ENCODE data around the gene BRD7.

The BRD7 gene

DNA sequence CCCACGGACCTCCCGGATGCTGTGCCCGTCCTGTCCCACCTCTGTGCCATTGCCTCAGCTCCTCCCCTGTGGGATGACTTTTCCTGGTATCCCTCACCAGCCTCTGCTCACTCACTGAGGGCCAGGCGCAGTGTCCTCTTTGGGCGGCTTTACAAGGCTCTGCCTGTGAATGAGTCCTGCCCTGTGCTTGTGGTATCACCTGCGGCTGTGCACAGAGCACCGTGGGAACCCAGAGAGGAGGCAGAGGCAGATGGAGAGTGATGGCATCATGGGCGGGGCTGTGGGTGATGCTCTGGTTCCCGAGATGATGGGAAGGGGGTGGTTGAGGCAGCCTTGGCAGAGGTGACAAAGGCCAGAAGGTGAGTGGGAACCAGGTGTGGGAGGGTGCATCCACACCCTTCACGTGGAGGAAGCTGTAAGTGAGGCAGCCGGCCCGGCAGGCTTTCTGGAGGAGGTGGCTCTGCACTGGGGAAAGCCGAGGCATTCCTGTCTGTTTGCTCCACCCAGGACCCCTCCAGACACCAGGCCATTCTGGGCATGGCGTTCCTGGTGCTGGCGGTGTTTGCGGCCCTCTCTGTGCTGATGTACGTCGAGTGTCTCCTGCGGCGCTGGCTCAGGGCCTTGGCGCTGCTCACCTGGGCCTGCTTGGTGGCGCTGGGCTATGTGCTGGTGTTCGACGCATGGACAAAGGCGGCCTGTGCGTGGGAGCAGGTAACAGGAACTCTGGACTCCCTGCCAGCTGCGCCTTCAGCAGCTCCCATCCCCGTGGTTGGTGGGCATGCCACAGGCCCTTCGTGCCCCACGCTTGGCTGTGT is 78.6 kb downstream of the BRD7 start:
- Histone ChIP-seq H3K27ac (ENCODE audit: low read depth, low read length) (no peak overlapping the region), H3K27me3 (ENCODE audit: control insufficient read depth in 1 of 2, insufficient read depth in 2 of 2, low read length in 2 of 2) (no peaks in the 10 kb centered on the region), H3K4me3 (ENCODE audit: low read depth in 1 of 2, low read length in 2 of 2) (no peak overlapping the region), H3K4me1 (ENCODE audit: control insufficient read depth in 1 of 2, insufficient read depth in 2 of 2, low read length in 2 of 2) (peaks cover 0 to 4% of the 10 kb centered on the region in 2 donors), H3K9me3 (ENCODE audit: control insufficient read depth in 1 of 2, low read length in 2 of 2) (no peaks in the 10 kb centered on the region), H3K9ac (ENCODE audit: low read depth in 1 of 2, low read length in 2 of 2) (no peak overlapping the region), H3K36me3 (ENCODE audit: control insufficient read depth in 1 of 2, insufficient read depth in 2 of 2, low read length in 2 of 2) (peaks cover 4 to 30% of the 10 kb centered on the region in 2 donors)

DNA sequence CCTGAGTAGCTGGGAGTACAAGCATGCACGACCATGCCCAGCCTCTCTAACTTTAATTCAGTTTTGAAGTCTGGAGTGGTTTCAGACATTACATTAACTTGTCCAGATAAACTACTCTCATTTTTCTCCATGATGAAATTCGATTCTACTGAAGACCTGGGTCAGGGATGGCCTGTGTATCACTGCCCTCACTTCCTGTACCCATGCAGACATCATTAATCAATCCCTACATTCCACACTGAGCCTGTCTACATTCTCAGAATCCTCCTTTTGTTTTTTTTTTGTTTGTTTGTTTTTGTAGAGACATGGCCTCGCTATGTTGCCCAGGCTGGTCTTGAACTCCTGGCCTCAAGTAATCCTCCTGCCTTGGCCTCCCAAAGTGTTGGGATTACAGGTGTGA is 79.9 kb downstream of the BRD7 start:
- Histone ChIP-seq H3K36me3 (ENCODE audit: control insufficient read depth in 1 of 2, insufficient read depth in 2 of 2, low read length in 2 of 2) (peaks cover 0 to 26% of the 10 kb centered on the region in 2 donors), H3K27me3 (ENCODE audit: control insufficient read depth in 1 of 2, insufficient read depth in 2 of 2, low read length in 2 of 2) (no peaks in the 10 kb centered on the region), H3K4me1 (ENCODE audit: control insufficient read depth in 1 of 2, insufficient read depth in 2 of 2, low read length in 2 of 2) (peaks cover 10 to 13% of the 10 kb centered on the region in 2 donors), H3K9me3 (ENCODE audit: control insufficient read depth in 1 of 2, low read length in 2 of 2) (no peaks in the 10 kb centered on the region), H3K4me3 (ENCODE audit: low read depth in 1 of 2, low read length in 2 of 2) (no peak overlapping the region), H3K9ac (ENCODE audit: low read depth in 1 of 2, low read length in 2 of 2) (no peak overlapping the region), H3K27ac (ENCODE audit: low read depth, low read length) (no peak overlapping the region)

DNA sequence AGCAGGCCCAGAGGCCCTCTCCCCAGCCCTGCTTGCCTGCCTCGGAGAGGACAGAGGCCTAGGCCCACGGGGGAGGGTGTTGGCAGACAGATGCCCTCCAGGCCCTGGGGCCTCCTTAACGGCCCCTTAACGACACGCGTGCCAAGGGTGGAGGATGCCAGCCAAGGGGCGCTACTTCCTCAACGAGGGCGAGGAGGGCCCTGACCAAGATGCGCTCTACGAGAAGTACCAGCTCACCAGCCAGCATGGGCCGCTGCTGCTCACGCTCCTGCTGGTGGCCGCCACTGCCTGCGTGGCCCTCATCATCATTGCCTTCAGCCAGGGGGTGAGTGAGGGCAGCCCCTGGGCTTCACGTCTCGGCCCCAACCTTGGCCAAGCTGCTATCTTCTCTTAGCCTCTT is 80.8 kb downstream of the BRD7 start:
- peaks cover 0 to 18% of the 10 kb centered on the region in 2 donors for H3K36me3 ChIP-seq (ENCODE audit: control insufficient read depth in 1 of 2, insufficient read depth in 2 of 2, low read length in 2 of 2)
- peaks cover 19 to 20% of the 10 kb centered on the region in 2 donors for H3K4me1 ChIP-seq (ENCODE audit: control insufficient read depth in 1 of 2, insufficient read depth in 2 of 2, low read length in 2 of 2)

DNA sequence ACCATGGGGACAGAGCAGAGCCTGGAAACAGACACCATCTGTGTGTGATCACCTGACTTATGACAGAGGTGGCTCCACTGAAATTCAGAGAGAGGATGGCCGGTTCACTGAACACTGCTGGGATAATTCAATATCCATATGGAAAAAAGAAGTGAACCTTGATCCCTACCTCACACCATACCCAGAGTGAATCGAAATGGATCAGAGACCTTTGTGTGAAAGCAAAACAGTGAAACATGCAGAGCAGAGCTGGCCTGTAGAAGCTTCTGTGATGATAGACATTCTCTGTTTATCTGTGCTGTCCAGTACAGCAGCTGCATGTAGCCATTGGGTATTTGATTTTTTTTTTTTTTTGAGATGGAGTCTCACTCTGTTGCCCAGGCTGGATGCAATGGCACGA is 82.1 kb downstream of the BRD7 start:
- Histone ChIP-seq H3K27ac (ENCODE audit: low read depth, low read length) (no peak overlapping the region), H3K4me1 (ENCODE audit: control insufficient read depth in 1 of 2, insufficient read depth in 2 of 2, low read length in 2 of 2) (peaks cover 24 to 31% of the 10 kb centered on the region in 2 donors), H3K4me3 (ENCODE audit: low read depth in 1 of 2, low read length in 2 of 2) (no peak overlapping the region), H3K9me3 (ENCODE audit: control insufficient read depth in 1 of 2, low read length in 2 of 2) (no peaks in the 10 kb centered on the region), H3K36me3 (ENCODE audit: control insufficient read depth in 1 of 2, insufficient read depth in 2 of 2, low read length in 2 of 2) (peaks cover 0 to 15% of the 10 kb centered on the region in 2 donors), H3K27me3 (ENCODE audit: control insufficient read depth in 1 of 2, insufficient read depth in 2 of 2, low read length in 2 of 2) (no peaks in the 10 kb centered on the region), H3K9ac (ENCODE audit: low read depth in 1 of 2, low read length in 2 of 2) (no peak overlapping the region)

More for the DNA sequence above, 80.8 kb downstream of the BRD7 start:
- no peaks in the 10 kb centered on the region for H3K27me3 ChIP-seq (ENCODE audit: control insufficient read depth in 1 of 2, insufficient read depth in 2 of 2, low read length in 2 of 2)
- H3K4me3 ChIP-seq (ENCODE audit: low read depth in 1 of 2, low read length in 2 of 2), result no peak overlapping the region
- H3K27ac ChIP-seq (ENCODE audit: low read depth, low read length), result no peak overlapping the region
- H3K9ac ChIP-seq (ENCODE audit: low read depth in 1 of 2, low read length in 2 of 2), result no peak overlapping the region
- H3K9me3 ChIP-seq (ENCODE audit: control insufficient read depth in 1 of 2, low read length in 2 of 2), result no peaks in the 10 kb centered on the region

DNA sequence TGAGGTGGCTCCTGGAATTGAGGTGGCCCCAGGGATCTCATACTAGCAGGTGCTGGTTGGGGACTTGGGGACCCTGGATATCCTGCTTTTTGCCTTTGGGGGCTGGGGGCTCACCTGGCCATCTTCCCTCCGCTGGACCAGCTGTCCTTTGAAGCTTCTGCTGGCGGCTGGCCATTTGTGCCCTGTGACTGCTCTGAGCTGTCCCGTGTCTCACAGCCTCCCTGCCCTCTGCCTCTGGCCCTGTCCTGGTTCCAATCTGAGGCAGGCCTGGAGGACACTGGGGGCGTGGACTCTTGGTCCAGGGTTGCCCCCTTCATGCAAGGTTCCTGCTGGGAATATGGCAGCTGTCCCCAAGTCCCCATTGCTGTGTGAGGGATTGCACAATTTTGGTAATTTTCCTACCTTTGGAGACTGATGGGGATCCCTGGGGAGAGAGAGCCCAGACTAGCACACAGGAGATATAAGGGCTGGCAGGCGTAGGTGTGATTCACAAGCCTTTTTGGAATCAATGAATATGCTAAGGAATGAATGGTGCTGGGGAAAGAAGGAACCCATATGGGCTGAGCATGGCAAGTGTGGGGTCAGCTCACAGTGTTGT is 83.3 kb downstream of the BRD7 start:
- no peak overlapping the region for H3K9ac ChIP-seq (ENCODE audit: low read depth in 1 of 2, low read length in 2 of 2)
- peaks cover 0 to 13% of the 10 kb centered on the region in 2 donors for H3K36me3 ChIP-seq (ENCODE audit: control insufficient read depth in 1 of 2, insufficient read depth in 2 of 2, low read length in 2 of 2)
- no peaks in the 10 kb centered on the region for H3K27me3 ChIP-seq (ENCODE audit: control insufficient read depth in 1 of 2, insufficient read depth in 2 of 2, low read length in 2 of 2)
- H3K9me3 ChIP-seq (ENCODE audit: control insufficient read depth in 1 of 2, low read length in 2 of 2), result no peaks in the 10 kb centered on the region
- H3K27ac ChIP-seq (ENCODE audit: low read depth, low read length), result no peak overlapping the region
- H3K4me1 ChIP-seq (ENCODE audit: control insufficient read depth in 1 of 2, insufficient read depth in 2 of 2, low read length in 2 of 2), result peaks cover 35 to 43% of the 10 kb centered on the region in 2 donors
- H3K4me3 ChIP-seq (ENCODE audit: low read depth in 1 of 2, low read length in 2 of 2), result no peak overlapping the region

DNA sequence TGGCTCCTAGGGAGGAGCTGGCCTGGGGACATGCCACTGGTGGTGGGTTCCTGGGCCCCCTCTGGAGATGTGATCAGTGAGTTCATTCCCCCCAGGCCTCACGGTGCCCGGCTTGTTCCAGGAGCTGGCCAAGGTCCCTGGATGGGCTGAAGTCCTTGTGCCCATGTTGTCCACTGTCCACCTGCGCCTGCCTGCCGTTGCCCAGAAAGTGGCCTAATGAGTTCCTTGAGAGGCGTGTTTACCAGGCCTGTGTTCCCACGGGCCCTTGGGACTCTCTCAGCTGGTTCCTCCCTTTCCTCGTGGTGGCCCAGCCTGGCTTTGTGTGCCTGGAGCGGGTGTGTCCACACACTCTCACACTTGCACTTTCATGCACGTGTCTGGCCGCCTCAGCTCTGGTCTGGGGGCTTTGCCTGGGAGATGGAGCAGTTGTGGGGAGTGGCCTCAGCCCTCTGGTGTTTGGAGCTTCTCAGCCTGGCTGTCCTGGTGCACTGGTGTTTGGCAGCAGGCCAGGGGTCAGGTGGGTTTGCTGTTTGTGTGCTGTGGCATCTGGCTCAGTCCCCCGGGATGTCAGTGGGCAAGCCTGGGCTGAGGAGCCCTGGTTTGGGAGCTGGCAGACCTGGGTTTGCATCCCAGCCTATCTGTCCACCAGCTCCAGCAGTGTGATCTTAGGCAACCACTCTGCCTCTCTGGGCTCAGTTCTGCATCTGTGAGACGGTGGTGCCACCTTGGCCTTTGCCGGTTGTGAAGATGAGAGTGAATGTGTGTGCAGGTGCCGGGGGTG is 84.5 kb downstream of the BRD7 start:
- no peaks in the 10 kb centered on the region for H3K27me3 ChIP-seq (ENCODE audit: control insufficient read depth in 1 of 2, insufficient read depth in 2 of 2, low read length in 2 of 2)

DNA sequence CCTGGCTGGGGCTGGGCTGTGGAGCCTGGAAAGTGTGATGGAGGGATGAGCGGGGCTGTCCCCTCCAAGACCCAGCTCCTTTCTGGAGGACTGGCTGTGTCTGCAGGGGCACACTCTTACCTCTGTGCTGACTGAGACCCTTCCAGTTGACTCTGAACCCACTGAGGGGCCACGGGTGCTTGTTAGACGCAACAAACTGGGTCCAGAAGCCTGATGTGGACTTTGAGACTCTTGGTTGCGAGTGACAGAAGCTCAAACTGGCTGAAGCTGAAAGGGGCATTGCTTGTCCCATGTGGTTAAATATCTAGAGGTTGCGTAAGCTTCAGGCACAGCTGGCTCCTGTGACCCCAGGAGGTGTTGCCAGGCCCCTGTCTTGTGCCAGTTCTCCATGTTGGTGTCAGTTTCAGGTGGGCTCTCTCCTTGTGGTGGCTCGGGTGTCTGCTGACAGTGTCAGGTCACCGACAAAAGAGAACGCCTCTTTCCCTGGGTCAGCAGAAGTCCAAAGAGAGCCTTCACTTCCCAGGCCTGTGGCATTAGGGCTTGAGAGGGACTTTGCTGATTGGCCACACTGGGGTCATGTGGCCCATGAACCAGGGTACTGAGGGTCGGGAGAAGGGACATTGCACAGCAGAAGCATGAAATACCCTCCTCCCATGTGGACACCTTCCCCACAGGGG is 85.7 kb downstream of the BRD7 start:
- peaks cover 35 to 51% of the 10 kb centered on the region in 2 donors for H3K4me1 ChIP-seq (ENCODE audit: control insufficient read depth in 1 of 2, insufficient read depth in 2 of 2, low read length in 2 of 2)
- H3K9me3 ChIP-seq (ENCODE audit: control insufficient read depth in 1 of 2, low read length in 2 of 2), result peaks cover 0 to 3% of the 10 kb centered on the region in 2 donors
- H3K36me3 ChIP-seq (ENCODE audit: control insufficient read depth in 1 of 2, insufficient read depth in 2 of 2, low read length in 2 of 2), result peaks cover 0 to 4% of the 10 kb centered on the region in 2 donors
- no peaks in the 10 kb centered on the region for H3K27me3 ChIP-seq (ENCODE audit: control insufficient read depth in 1 of 2, insufficient read depth in 2 of 2, low read length in 2 of 2)
- no peak overlapping the region for H3K4me3 ChIP-seq (ENCODE audit: low read depth in 1 of 2, low read length in 2 of 2)
- H3K9ac ChIP-seq (ENCODE audit: low read depth in 1 of 2, low read length in 2 of 2), result no peak overlapping the region
- H3K27ac ChIP-seq (ENCODE audit: low read depth, low read length), result no peak overlapping the region

More for the DNA sequence above, 84.5 kb downstream of the BRD7 start:
- Histone ChIP-seq H3K4me1 (ENCODE audit: control insufficient read depth in 1 of 2, insufficient read depth in 2 of 2, low read length in 2 of 2) (peaks cover 35 to 46% of the 10 kb centered on the region in 2 donors), H3K4me3 (ENCODE audit: low read depth in 1 of 2, low read length in 2 of 2) (no peak overlapping the region), H3K36me3 (ENCODE audit: control insufficient read depth in 1 of 2, insufficient read depth in 2 of 2, low read length in 2 of 2) (peaks cover 0 to 4% of the 10 kb centered on the region in 2 donors), H3K9ac (ENCODE audit: low read depth in 1 of 2, low read length in 2 of 2) (no peak overlapping the region), H3K9me3 (ENCODE audit: control insufficient read depth in 1 of 2, low read length in 2 of 2) (no peaks in the 10 kb centered on the region), H3K27ac (ENCODE audit: low read depth, low read length) (no peak overlapping the region)

DNA sequence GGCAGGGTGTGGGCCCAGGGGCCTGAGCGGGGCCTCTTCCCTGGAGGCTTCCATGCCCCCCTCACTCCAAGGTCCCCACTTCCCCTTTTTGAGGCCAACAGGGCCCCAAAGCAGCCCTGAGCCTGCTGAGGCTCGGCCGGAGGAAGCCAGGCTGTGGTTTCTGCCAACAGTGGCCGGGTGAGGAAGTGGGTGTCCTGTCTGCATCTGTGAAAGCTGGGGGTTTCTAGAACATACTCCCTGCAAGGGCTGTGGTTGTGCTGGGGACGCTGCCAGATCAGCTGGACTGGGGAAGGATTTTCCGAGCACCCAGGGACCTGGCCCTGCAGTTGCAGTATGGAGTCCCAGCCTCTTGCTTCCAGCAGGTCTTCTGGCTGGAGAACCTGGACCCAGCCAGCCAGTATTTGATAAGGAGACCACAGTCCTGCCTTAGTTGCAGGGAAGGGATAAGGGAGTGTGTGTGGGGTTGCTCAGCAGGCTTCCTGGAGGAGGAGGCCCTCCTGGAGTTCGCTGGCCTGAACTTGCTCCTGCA is 86.7 kb downstream of the BRD7 start:
- Histone ChIP-seq H3K4me1 (ENCODE audit: control insufficient read depth in 1 of 2, insufficient read depth in 2 of 2, low read length in 2 of 2) (peaks cover 35 to 51% of the 10 kb centered on the region in 2 donors), H3K27ac (ENCODE audit: low read depth, low read length) (no peak overlapping the region), H3K27me3 (ENCODE audit: control insufficient read depth in 1 of 2, insufficient read depth in 2 of 2, low read length in 2 of 2) (no peaks in the 10 kb centered on the region), H3K36me3 (ENCODE audit: control insufficient read depth in 1 of 2, insufficient read depth in 2 of 2, low read length in 2 of 2) (peaks cover 0 to 4% of the 10 kb centered on the region in 2 donors), H3K9ac (ENCODE audit: low read depth in 1 of 2, low read length in 2 of 2) (no peak overlapping the region), H3K9me3 (ENCODE audit: control insufficient read depth in 1 of 2, low read length in 2 of 2) (peaks cover 0 to 3% of the 10 kb centered on the region in 2 donors), H3K4me3 (ENCODE audit: low read depth in 1 of 2, low read length in 2 of 2) (peak overlapping the region in 1 of 2 donors; percentile 38)

DNA sequence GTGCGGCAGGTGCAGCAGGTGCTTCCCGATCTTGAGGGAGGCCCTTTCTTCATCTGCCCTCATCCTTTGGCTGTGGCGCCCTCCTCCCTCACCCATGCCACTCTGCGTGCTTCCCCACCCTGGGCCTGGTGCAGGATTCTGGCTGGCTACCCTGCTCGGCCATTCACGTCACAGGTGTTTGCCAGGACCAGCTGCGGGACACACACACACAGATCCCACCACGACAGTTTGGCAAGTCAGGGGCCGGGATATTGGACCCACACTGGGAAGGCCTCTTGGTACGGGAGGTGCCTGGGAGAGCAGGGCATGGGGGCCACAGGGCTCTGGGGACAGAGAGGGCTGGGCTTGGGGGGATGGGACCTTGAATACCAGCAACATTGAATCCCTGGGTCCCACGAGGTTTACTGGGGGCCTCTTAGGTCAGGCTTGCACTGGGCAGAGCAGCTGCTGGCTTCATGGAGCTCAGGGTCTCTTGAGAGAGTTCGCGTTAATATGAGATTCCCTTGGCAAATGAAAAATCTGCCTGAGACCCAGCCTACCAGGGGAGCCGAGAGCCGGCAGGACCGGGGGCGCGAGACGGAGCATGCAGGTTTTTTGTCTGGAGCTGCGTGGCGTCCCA is 87.3 kb downstream of the BRD7 start:
- H3K36me3 ChIP-seq (ENCODE audit: control insufficient read depth in 1 of 2, insufficient read depth in 2 of 2, low read length in 2 of 2), result peaks cover 0 to under 1% of the 10 kb centered on the region in 2 donors
- H3K9me3 ChIP-seq (ENCODE audit: control insufficient read depth in 1 of 2, low read length in 2 of 2), result peaks cover 0 to 3% of the 10 kb centered on the region in 2 donors
- peaks cover 35 to 51% of the 10 kb centered on the region in 2 donors for H3K4me1 ChIP-seq (ENCODE audit: control insufficient read depth in 1 of 2, insufficient read depth in 2 of 2, low read length in 2 of 2)
- no peak overlapping the region for H3K9ac ChIP-seq (ENCODE audit: low read depth in 1 of 2, low read length in 2 of 2)
- peak overlapping the region in 1 of 2 donors; percentile 38 for H3K4me3 ChIP-seq (ENCODE audit: low read depth in 1 of 2, low read length in 2 of 2)
- H3K27me3 ChIP-seq (ENCODE audit: control insufficient read depth in 1 of 2, insufficient read depth in 2 of 2, low read length in 2 of 2), result no peaks in the 10 kb centered on the region
- no peak overlapping the region for H3K27ac ChIP-seq (ENCODE audit: low read depth, low read length)
